Measurements from ENCODE around the gene SIK2.

The SIK2 gene

GRCh38 chr11:111582881-111583280 is 19.4 kb upstream of the SIK2 start:
- no peak for DNase-seq

- DNase-seq: no peak
Measured at GRCh38 chr11:111585371-111585770, 16.9 kb upstream of the SIK2 start.

GRCh38 chr11:111586388-111586831 is 15.8 kb upstream of the SIK2 start:
- peak; percentile 71 for DNase-seq

- no peak for DNase-seq
Measured at GRCh38 chr11:111589114-111589513, 13.1 kb upstream of the SIK2 start.

GRCh38 chr11:111589886-111590499 is 12.3 kb upstream of the SIK2 start:
- DNase-seq: no peak

GRCh38 chr11:111591187-111591960 is 10.9 kb upstream of the SIK2 start:
- DNase-seq: no peak

- no peak for DNase-seq
Measured at GRCh38 chr11:111592491-111592890, 9.8 kb upstream of the SIK2 start.

GRCh38 chr11:111596319-111596718 is 5.9 kb upstream of the SIK2 start:
- no peak for DNase-seq

- no peak for DNase-seq
Measured at GRCh38 chr11:111598148-111598547, 4.1 kb upstream of the SIK2 start.

- DNase-seq: no peak
Measured at GRCh38 chr11:111598559-111598958, 3.7 kb upstream of the SIK2 start.

GRCh38 chr11:111601636-111601978 is 642 bp upstream of the SIK2 start:
- no peak for DNase-seq

GRCh38 chr11:111602865-111603610 is 789 bp downstream of the SIK2 start:
- peak; percentile 39 for DNase-seq

GRCh38 chr11:111603611-111604130 is 1.4 kb downstream of the SIK2 start:
- DNase-seq: no peak

- peak; percentile 71 for DNase-seq
Measured at GRCh38 chr11:111604392-111605009, 2.3 kb downstream of the SIK2 start.

- DNase-seq: no peak
Measured at GRCh38 chr11:111605681-111606080, 3.4 kb downstream of the SIK2 start.

- no peak for DNase-seq
Measured at GRCh38 chr11:111606986-111607385, 4.7 kb downstream of the SIK2 start.

GRCh38 chr11:111607751-111608150 is 5.5 kb downstream of the SIK2 start:
- DNase-seq: no peak

GRCh38 chr11:111612224-111612623 is 10.0 kb downstream of the SIK2 start:
- DNase-seq: no peak

GRCh38 chr11:111617286-111617685 is 15.0 kb downstream of the SIK2 start:
- DNase-seq: no peak

GRCh38 chr11:111620518-111620917 is 18.3 kb downstream of the SIK2 start:
- no peak for DNase-seq

GRCh38 chr11:111623527-111624030 is 21.3 kb downstream of the SIK2 start:
- DNase-seq: no peak

GRCh38 chr11:111624608-111625007 is 22.4 kb downstream of the SIK2 start:
- DNase-seq: no peak

- DNase-seq: no peak
Measured at GRCh38 chr11:111627591-111627990, 25.3 kb downstream of the SIK2 start.
